IMR-90 (cell line): Measurements from ENCODE around the gene SLIT3. TPM values are rescaled to one million over a fixed set of nuclear protein-coding genes. Genes with fewer than 3 reads are reported as not detected.

Source experiments
- ATAC-seq: fragments of 200-7000 bp; cut with Tn5 transposase; 2 replicates; pipeline ENCODE4 v1.9.1; 2020; ENCODE audit warnings: low read depth, mild to moderate bottlenecking, moderate library complexity
- BruUV-seq: library from RNA; stranded (reverse); fragments of 400-500 nt; replicated peaks from 2 replicates; lab custom pipeline; 2021; lab: Mats Ljungman, UMichigan
- CTCF ChIA-PET: fragments of 300-600 bp; formaldehyde crosslinking; extraction: SDS; loops from one replicate; lab custom pipeline; 2021; ENCODE audit warnings: antibody characterized with exemption; lab: Yijun Ruan, JAX
- POLR2A ChIA-PET: fragments of 300-600 bp; sonication (Branson Sonifier 250); formaldehyde crosslinking; loops from one replicate; lab custom pipeline; 2022; ENCODE audit warnings: antibody characterized with exemption; ENCODE audit not compliant: unreplicated experiment; lab: Charles Lee
- DNase-seq: peaks from one replicate; pipeline ENCODE4 v3.0.0; 2013
- H2AFZ ChIP-seq: replicated peaks from 2 replicates; pipeline ENCODE3; 2013; ENCODE audit warnings: low read length, mild to moderate bottlenecking; ENCODE audit not compliant: poor library complexity
- H2AK5ac ChIP-seq: 2 replicates; pipeline ENCODE4 v1.6.1; 2013; ENCODE audit warnings: low read depth, low read length, inconsistent platforms
- H2AK9ac ChIP-seq: replicated peaks from 2 replicates; pipeline ENCODE3; 2013; ENCODE audit warnings: mild to moderate bottlenecking, low read depth, low read length, moderate library complexity; ENCODE audit not compliant: poor library complexity
- H2BK120ac ChIP-seq: 2 replicates; pipeline ENCODE4 v1.6.1; 2013; ENCODE audit warnings: low read depth, low read length, inconsistent platforms
- H2BK15ac ChIP-seq: 3 replicates; pipeline ENCODE4 v1.6.1; 2013; ENCODE audit warnings: low read depth, low read length, inconsistent platforms
- H2BK20ac ChIP-seq: 2 replicates; pipeline ENCODE4 v1.6.1; 2013; ENCODE audit warnings: low read depth, mild to moderate bottlenecking, inconsistent platforms, low read length, moderate library complexity
- H2BK5ac ChIP-seq: 2 replicates; pipeline ENCODE4 v1.6.1; 2013; ENCODE audit warnings: mild to moderate bottlenecking, low read depth, low read length, inconsistent platforms; ENCODE audit not compliant: poor library complexity, severe bottlenecking
- H3K14ac ChIP-seq: replicated peaks from 2 replicates; pipeline ENCODE4 v1.6.1; 2013; ENCODE audit warnings: low read depth, low read length, inconsistent platforms
- H3K18ac ChIP-seq: 2 replicates; pipeline ENCODE4 v1.6.1; 2013; ENCODE audit warnings: low read depth, low read length, control low read depth
- H3K23ac ChIP-seq: 2 replicates; pipeline ENCODE4 v1.6.1; 2013; ENCODE audit warnings: low read depth, low read length, inconsistent platforms
- H3K27ac ChIP-seq: 2 replicates; pipeline ENCODE4 v1.5.1; 2013; ENCODE audit warnings: mild to moderate bottlenecking, control low read depth, low read length; ENCODE audit not compliant: insufficient read depth
- H3K27me3 ChIP-seq: 2 replicates; pipeline ENCODE4 v1.6.1; 2013; ENCODE audit warnings: low read length; ENCODE audit not compliant: control insufficient read depth, insufficient read depth
- H3K36me3 ChIP-seq: 2 replicates; pipeline ENCODE4 v1.6.1; 2013; ENCODE audit warnings: low read length, mixed read lengths; ENCODE audit not compliant: control insufficient read depth, insufficient read depth
- H3K4ac ChIP-seq: 2 replicates; pipeline ENCODE4 v1.6.1; 2013; ENCODE audit warnings: low read depth, low read length, inconsistent platforms
- H3K4me1 ChIP-seq: 2 replicates; pipeline ENCODE4 v1.6.1; 2013; ENCODE audit warnings: low read length, mixed read lengths; ENCODE audit not compliant: control insufficient read depth, insufficient read depth
- H3K4me2 ChIP-seq: 2 replicates; pipeline ENCODE4 v1.6.1; 2013; ENCODE audit warnings: low read depth, mild to moderate bottlenecking, control low read depth, low read length, moderate library complexity
- H3K4me3 ChIP-seq: 2 replicates; pipeline ENCODE4 v1.5.1; 2013; ENCODE audit warnings: low read depth, mild to moderate bottlenecking, control low read depth, low read length, moderate library complexity; ENCODE audit not compliant: insufficient read depth
- H3K56ac ChIP-seq: 2 replicates; pipeline ENCODE4 v1.6.1; 2013; ENCODE audit warnings: low read length, inconsistent platforms; ENCODE audit not compliant: insufficient read depth; ENCODE audit errors: extremely low read depth
- H3K79me1 ChIP-seq, 2 experiments: 2 replicates each; pipeline ENCODE4 v1.6.1; 2013; ENCODE audit warnings: low read length in 2 of 2, inconsistent platforms in 1 of 2, low read depth in 1 of 2
- H3K9ac ChIP-seq: 2 replicates; pipeline ENCODE4 v1.6.1; 2013; ENCODE audit warnings: low read depth, low read length, control low read depth
- H3K9me1 ChIP-seq: 2 replicates; pipeline ENCODE4 v1.6.1; 2013; ENCODE audit warnings: low read length, inconsistent platforms; ENCODE audit not compliant: insufficient read depth
- H3K9me3 ChIP-seq: 2 replicates; pipeline ENCODE4 v1.6.1; 2013; ENCODE audit warnings: low read length; ENCODE audit not compliant: control insufficient read depth, insufficient read depth
- H4K20me1 ChIP-seq: 2 replicates; pipeline ENCODE4 v1.6.1; 2013; ENCODE audit warnings: low read length, inconsistent platforms; ENCODE audit not compliant: insufficient read depth
- H4K5ac ChIP-seq: 2 replicates; pipeline ENCODE4 v1.6.1; 2013; ENCODE audit warnings: mild to moderate bottlenecking, low read depth, low read length, control low read depth
- H4K8ac ChIP-seq, 2 experiments: 2 replicates each; pipeline ENCODE4 v1.6.1; 2013; ENCODE audit warnings: low read depth in 2 of 2, low read length in 2 of 2, control low read depth in 1 of 2, inconsistent platforms in 1 of 2
- H4K91ac ChIP-seq: 2 replicates; pipeline ENCODE4 v1.6.1; 2013; ENCODE audit warnings: low read depth, low read length, inconsistent platforms; ENCODE audit not compliant: insufficient read depth
- BHLHE40 ChIP-seq: fragments of 150-350 bp; IDR thresholded peaks from 2 replicates; pipeline ENCODE4 v1.6.1; 2016; ENCODE audit warnings: mild to moderate bottlenecking, low read depth, low read length
- CTCF ChIP-seq: conservative IDR thresholded peaks from 2 replicates; pipeline ENCODE4 v1.5.1; 2012; ENCODE audit warnings: mild to moderate bottlenecking, low read depth, low read length, improper control_type of control experiment
- ELK1 ChIP-seq: fragments of 150-350 bp; IDR thresholded peaks from 2 replicates; pipeline ENCODE4 v1.6.1; 2016; ENCODE audit warnings: low read depth, mild to moderate bottlenecking, low read length, moderate library complexity, borderline replicate concordance
- FOS ChIP-seq: fragments of 150-350 bp; IDR thresholded peaks from 2 replicates; pipeline ENCODE4 v1.6.1; 2016; ENCODE audit warnings: low read depth, low read length
- MXI1 ChIP-seq: IDR thresholded peaks from 2 replicates; pipeline ENCODE4 v1.6.1; 2012; ENCODE audit warnings: low read depth, mild to moderate bottlenecking, low read length, moderate library complexity, borderline replicate concordance
- NFE2L2 ChIP-seq: fragments of 150-350 bp; IDR thresholded peaks from 2 replicates; pipeline ENCODE4 v1.6.1; 2016; ENCODE audit warnings: low read depth, mild to moderate bottlenecking, low read length
- POLR2A ChIP-seq: IDR thresholded peaks from 2 replicates; pipeline ENCODE4 v1.6.1; 2012; ENCODE audit warnings: mild to moderate bottlenecking, low read depth, low read length
- SMC3 ChIP-seq: fragments of 150-350 bp; IDR thresholded peaks from 2 replicates; pipeline ENCODE4 v1.6.1; 2016; ENCODE audit warnings: low read depth, mild to moderate bottlenecking, antibody characterized with exemption, low read length, moderate library complexity
- WGBS, 2 experiments: methylation state at CpG; one replicate each; pipeline versions ENCODE4 v1.1.5 to v1.1.7; 2013; ENCODE audit warnings: missing lambda C conversion rate in 2 of 2; ENCODE audit not compliant: insufficient read length in 1 of 2; ENCODE audit errors: extremely low coverage in 2 of 2; 5-methylcytosine and 5-hydroxymethylcytosine counted together
- dilution Hi-C: fragments of 300-500 bp; cut with HindIII; formaldehyde crosslinking; loops from one replicate; pipeline ENCODE4 v1.14.3; 2018; ENCODE audit warnings: low sequenced_read_pairs; ENCODE audit not compliant: unreplicated experiment
- in situ Hi-C: fragments of 300-500 bp; cut with MboI; formaldehyde crosslinking; loops from 3 replicates; pipeline ENCODE4 v1.14.3; 2019; ENCODE audit warnings: low sequenced_read_pairs, inconsistent platforms, mixed read lengths
- intact Hi-C: fragments of 100-400 bp; cut with micrococcal nuclease; formaldehyde crosslinking; loops from 2 replicates; pipeline ENCODE4 v1.10.0; 2022
- polyA plus RNA-seq, 3 experiments: library from polyadenylated mRNA; depleted of rRNA; stranded (reverse); fragments of >200 nt; gene quantifications; 2 replicates each; pipeline ENCODE4 v1.2.3, GENCODE V29; 2012; ENCODE audit warnings: low replicate concordance in 1 of 3
- total RNA-seq: library from RNA; depleted of rRNA; stranded (reverse); fragments of >200 nt; gene quantifications from 2 replicates; pipeline ENCODE4 v1.2.3, GENCODE V29; 2012
- TF ChIP-seq, protein P1 (sequence below): fragments of 150-350 bp; IDR thresholded peaks from 2 replicates; pipeline ENCODE4 v1.6.1; 2017; ENCODE audit warnings: mild to moderate bottlenecking, antibody characterized with exemption, low read length, low read depth

SLIT3 gene
- total and polyA plus RNA-seq, 2 of the 4 experiments (the other 2 are of a cell fraction): 0.18 to 0.50 TPM

GRCh38 chr5:169158764-169159163, 142.2 kb downstream of the SLIT3 start:
- Histone ChIP-seq H3K18ac (no peak overlapping the region), H3K27ac (no peak overlapping the region), H2AFZ (no peak overlapping the region), H2BK20ac (no peak overlapping the region), H3K36me3 (no peaks in the 10 kb centered on the region), H2BK15ac (no peak overlapping the region), H2AK9ac (no peak overlapping the region), H3K56ac (no peak overlapping the region), H3K4ac (no peak overlapping the region), H4K91ac (no peak overlapping the region), H3K23ac (no peak overlapping the region), H2BK5ac (no peak overlapping the region), H3K9ac (no peak overlapping the region), H3K14ac (no peak overlapping the region), H4K5ac (no peak overlapping the region), H4K20me1 (no peaks in the 10 kb centered on the region), H3K4me3 (no peak overlapping the region), H2BK120ac (no peak overlapping the region), H3K4me1 (no peaks in the 10 kb centered on the region), H3K9me3 (peaks cover 4% of the 10 kb centered on the region; the same call in 1 of the 2 replicates), H3K27me3 (no peaks in the 10 kb centered on the region), H4K8ac (no peak overlapping the region), H2AK5ac (no peak overlapping the region), H3K4me2 (no peak overlapping the region), H3K9me1 (no peaks in the 10 kb centered on the region), H3K79me1 (no peaks in the 10 kb centered on the region)
- DNase-seq (no peak), ATAC-seq (no peak)
- dilution Hi-C loops (no loop called here), intact Hi-C loops (no loop called here), in situ Hi-C loops (no loop called here)
- CTCF ChIA-PET: no interaction called here
- POLR2A ChIA-PET: no interaction called here
- TF ChIP-seq NFE2L2: no peak
- TF ChIP-seq MXI1: no peak
- TF ChIP-seq, protein P1, sequence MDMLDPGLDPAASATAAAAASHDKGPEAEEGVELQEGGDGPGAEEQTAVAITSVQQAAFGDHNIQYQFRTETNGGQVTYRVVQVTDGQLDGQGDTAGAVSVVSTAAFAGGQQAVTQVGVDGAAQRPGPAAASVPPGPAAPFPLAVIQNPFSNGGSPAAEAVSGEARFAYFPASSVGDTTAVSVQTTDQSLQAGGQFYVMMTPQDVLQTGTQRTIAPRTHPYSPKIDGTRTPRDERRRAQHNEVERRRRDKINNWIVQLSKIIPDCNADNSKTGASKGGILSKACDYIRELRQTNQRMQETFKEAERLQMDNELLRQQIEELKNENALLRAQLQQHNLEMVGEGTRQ: no peak
- no peak for TF ChIP-seq SMC3
- TF ChIP-seq BHLHE40: no peak
- no peak for TF ChIP-seq POLR2A
- TF ChIP-seq CTCF: no peak
- no peak for TF ChIP-seq FOS
- TF ChIP-seq ELK1: no peak
- no TSS peak for BruUV-seq
- no CpG with 5 or more reads among the region's 4 CpGs for WGBS, 2 experiments
